GM18909 (cell line): ENCODE results near the gene FEM1C.

ENCODE experiments used
- ATAC-seq: cut with Tn5 transposase; IDR thresholded peaks from one replicate; pipeline ENCODE4 v1.9.1; 2021; ENCODE audit warnings: mild to moderate bottlenecking; ENCODE audit not compliant: unreplicated experiment, poor library complexity

Gene FEM1C

GRCh38 chr5:115559524-115559923, 14.9 kb upstream of the FEM1C start:
- no peak for ATAC-seq

- no peak for ATAC-seq
Observed at GRCh38 chr5:115558388-115558956, 13.9 kb upstream of the FEM1C start.

GRCh38 chr5:115557667-115558387, 13.3 kb upstream of the FEM1C start:
- no peak for ATAC-seq

- ATAC-seq: no peak
Observed at GRCh38 chr5:115556276-115556675, 11.7 kb upstream of the FEM1C start.

- no peak for ATAC-seq
Observed at GRCh38 chr5:115555084-115555633, 10.6 kb upstream of the FEM1C start.

GRCh38 chr5:115553082-115553481, 8.5 kb upstream of the FEM1C start:
- no peak for ATAC-seq

- ATAC-seq: no peak
Observed at GRCh38 chr5:115551415-115551814, 6.8 kb upstream of the FEM1C start.

GRCh38 chr5:115549154-115549553, 4.6 kb upstream of the FEM1C start:
- peak; percentile 14 for ATAC-seq

GRCh38 chr5:115548683-115549082, 4.1 kb upstream of the FEM1C start:
- ATAC-seq: no peak

- ATAC-seq: no peak
Observed at GRCh38 chr5:115545351-115545882, 842 bp upstream of the FEM1C start.

GRCh38 chr5:115544043-115544435, 536 bp downstream of the FEM1C start:
- ATAC-seq: peak; percentile 17

- ATAC-seq: peak; percentile 34
Observed at GRCh38 chr5:115543365-115544042, 1.1 kb downstream of the FEM1C start.

GRCh38 chr5:115542651-115543364, 1.8 kb downstream of the FEM1C start:
- ATAC-seq: no peak

- no peak for ATAC-seq
Observed at GRCh38 chr5:115542086-115542485, 2.5 kb downstream of the FEM1C start.

- no peak for ATAC-seq
Observed at GRCh38 chr5:115541611-115542010, 3.0 kb downstream of the FEM1C start.

GRCh38 chr5:115535479-115536035, 9.0 kb downstream of the FEM1C start:
- ATAC-seq: no peak

GRCh38 chr5:115532517-115532916, 12.1 kb downstream of the FEM1C start:
- ATAC-seq: no peak

GRCh38 chr5:115531787-115532367, 12.7 kb downstream of the FEM1C start:
- no peak for ATAC-seq

GRCh38 chr5:115531380-115531779, 13.2 kb downstream of the FEM1C start:
- ATAC-seq: no peak

GRCh38 chr5:115530426-115530825, 14.1 kb downstream of the FEM1C start:
- ATAC-seq: no peak
